ENCODE results near the gene GNAL.

DNA sequence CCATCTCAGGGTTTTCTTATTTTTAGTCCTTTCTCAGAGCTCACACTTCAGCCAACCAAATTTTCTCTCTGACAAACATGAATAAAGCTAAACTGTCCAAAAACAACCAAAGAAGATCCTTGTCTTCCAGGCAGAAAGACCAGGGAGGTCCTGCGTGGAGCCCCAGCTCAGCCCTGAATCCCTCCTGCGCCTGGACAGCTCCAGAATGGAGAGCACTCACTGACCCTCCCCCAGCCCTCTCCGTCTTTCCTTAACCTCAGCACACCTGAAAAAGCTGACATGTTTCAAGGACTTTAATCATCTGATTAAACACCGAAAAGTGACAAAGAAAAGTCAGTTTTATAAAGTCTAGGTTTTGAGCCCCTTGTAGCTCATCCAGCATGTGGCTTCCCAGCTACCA lies 22.9 kb upstream of the GNAL start:
- TF ChIP-seq POLR2A (IDR thresholded peaks at IDR 0.05) = no peak
- TF ChIP-seq, protein P1, sequence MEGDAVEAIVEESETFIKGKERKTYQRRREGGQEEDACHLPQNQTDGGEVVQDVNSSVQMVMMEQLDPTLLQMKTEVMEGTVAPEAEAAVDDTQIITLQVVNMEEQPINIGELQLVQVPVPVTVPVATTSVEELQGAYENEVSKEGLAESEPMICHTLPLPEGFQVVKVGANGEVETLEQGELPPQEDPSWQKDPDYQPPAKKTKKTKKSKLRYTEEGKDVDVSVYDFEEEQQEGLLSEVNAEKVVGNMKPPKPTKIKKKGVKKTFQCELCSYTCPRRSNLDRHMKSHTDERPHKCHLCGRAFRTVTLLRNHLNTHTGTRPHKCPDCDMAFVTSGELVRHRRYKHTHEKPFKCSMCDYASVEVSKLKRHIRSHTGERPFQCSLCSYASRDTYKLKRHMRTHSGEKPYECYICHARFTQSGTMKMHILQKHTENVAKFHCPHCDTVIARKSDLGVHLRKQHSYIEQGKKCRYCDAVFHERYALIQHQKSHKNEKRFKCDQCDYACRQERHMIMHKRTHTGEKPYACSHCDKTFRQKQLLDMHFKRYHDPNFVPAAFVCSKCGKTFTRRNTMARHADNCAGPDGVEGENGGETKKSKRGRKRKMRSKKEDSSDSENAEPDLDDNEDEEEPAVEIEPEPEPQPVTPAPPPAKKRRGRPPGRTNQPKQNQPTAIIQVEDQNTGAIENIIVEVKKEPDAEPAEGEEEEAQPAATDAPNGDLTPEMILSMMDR (IDR thresholded peaks at IDR 0.05 in 4 of 5, conservative IDR thresholded peaks at IDR 0.05 in 1 of 5) = no peak
